ENCODE measurements around the gene TNS3.

Gene TNS3

GRCh38 chr7:47283497-47284131 is 298.3 kb downstream of the TNS3 start:
- POLR2A ChIA-PET = no interaction called here
- CTCF ChIA-PET = interaction anchor here (0.7 to 2.1 kb wide), 4 partner anchors 11 to 29 kb away, joined by 3 to 13 read pairs (median 7); no protein-coding TSS in a partner anchor

DNA sequence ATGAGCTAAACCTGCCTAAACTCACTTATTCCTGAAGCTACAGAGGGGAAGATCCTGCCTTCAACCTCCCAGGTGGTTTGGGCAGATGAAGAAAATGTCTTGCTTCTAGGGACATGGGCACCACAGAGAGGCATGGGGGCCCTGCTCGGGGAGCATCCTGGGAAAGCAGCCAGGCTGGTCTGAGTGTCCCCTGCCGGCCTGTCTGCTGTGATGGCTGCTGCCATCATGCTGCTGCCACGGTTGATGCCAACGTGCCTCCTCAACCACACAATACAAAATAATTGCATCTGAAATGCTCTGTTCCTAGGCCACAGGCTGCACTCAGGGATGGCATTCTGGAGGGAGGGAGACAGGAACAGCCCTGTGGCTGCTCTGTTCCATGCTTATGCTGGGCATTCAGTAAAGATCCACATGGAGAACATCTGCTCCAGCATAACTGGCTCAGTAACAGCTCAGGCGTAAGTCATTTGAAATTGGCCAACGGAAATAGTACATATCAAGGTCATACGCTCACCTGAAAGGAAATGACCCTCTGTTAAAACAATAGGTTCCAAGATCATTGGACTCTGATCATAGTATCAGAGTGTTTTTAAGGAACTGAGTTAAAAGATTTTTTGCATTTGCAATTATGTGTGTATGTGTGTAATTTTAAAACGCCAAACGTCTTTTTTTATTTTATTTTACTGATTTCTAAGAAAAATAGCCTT is 299.0 kb downstream of the TNS3 start:
- no peak for DNase-seq (ENCODE audit: extremely low spot score)
- POLR2A ChIA-PET = no interaction called here

More at GRCh38 chr7:47283497-47284131, 298.3 kb downstream of the TNS3 start:
- TF ChIP-seq CTCF (IDR thresholded peaks at IDR 0.05; ENCODE audit: control extremely low read depth, extremely low read depth, low read depth, missing control alignments) = no peak
- DNase-seq (ENCODE audit: extremely low spot score) = no peak

DNA sequence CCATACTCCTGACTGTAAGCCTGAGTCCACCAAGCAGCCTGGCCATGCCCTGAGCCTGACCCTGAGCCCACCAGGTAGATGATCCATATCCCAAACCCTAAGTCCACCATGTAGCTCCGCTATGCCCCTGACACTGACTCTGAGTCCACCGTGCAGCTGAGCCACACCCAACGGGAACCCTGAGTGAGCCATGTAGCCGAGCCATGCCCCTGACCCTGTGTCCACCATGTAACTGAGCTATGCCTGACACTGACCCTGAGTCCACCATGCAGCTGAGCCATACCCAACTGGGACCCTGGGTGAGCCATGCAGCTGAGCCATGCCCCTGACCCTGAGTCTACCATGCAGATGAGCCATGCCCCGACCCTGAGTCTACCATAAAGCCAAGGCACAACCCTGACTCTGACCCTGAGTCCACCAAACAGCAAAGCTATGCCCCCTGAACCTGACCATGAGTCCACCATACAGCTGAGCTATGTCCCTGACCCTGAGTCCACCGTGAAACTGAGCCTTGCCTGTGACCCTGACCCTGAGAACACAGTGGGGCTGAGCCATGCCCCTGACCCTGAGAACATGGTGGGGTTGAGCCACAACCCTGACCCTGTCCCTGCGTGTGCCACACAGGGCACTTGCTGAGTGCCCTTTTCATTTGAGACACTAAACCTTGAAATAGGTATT is 299.8 kb downstream of the TNS3 start:
- CTCF ChIA-PET = interaction anchor here (2.1 kb wide), 1 partner anchor 16 kb away, joined by 13 read pairs; no protein-coding TSS in a partner anchor
- TF ChIP-seq CTCF (IDR thresholded peaks at IDR 0.05; ENCODE audit: control extremely low read depth, extremely low read depth, low read depth, missing control alignments) = no peak
- POLR2A ChIA-PET = no interaction called here
- no peak for DNase-seq (ENCODE audit: extremely low spot score)

More for the DNA sequence above, 299.0 kb downstream of the TNS3 start:
- no peak for TF ChIP-seq CTCF (IDR thresholded peaks at IDR 0.05; ENCODE audit: control extremely low read depth, extremely low read depth, low read depth, missing control alignments)
- CTCF ChIA-PET = interaction anchor here (2.1 kb wide), 1 partner anchor 17 kb away, joined by 13 read pairs; no protein-coding TSS in a partner anchor

DNA sequence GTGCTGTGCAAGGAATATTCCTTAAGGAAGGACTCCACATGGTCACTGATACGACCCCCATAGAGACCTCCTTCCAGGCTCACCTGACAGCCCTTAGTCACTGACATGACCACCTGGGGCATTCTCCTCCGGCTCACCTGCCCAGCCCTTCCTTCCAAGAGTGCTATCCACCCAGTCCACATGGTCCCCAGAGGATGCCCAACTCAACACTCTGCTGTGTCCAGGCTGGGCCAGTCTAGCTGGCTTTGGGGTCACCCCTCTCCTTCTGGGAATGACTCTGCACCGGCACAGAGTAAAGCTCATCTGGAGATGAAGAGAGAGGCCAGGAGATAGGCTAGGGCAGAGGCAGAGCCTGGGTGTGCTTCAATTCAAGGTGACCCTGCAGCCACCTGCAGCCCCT is 300.8 kb downstream of the TNS3 start:
- DNase-seq (ENCODE audit: extremely low spot score) = no peak
- ChIA-PET CTCF (interaction anchor here (0.9 to 7.4 kb wide), 2 partner anchors 14 to 538 kb away, joined by 3 to 52 read pairs; no protein-coding TSS in a partner anchor), POLR2A (no interaction called here)
- TF ChIP-seq CTCF (IDR thresholded peaks at IDR 0.05; ENCODE audit: control extremely low read depth, extremely low read depth, low read depth, missing control alignments) = no peak

DNA sequence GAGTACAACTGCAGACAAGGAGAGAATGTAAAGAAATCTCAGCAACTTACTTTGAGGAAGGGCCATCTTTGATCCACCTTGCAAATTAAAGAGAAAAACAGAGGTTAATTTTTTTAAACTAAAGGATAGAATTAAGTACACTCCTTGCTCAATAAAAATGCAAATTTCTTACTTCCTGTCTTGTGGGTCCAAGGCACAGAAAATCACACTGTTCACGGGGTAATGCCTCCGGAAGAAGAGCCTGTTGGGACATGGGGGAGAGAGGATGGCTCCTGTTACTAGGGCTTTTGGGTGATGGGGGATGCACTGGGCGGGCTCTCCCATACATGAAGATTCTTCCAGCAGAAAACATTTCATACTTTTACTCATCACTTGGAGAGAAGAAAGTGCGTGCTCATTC is 301.8 kb downstream of the TNS3 start:
- DNase-seq (ENCODE audit: extremely low spot score) = no peak
- CTCF ChIA-PET = interaction anchor here (0.9 to 7.4 kb wide), 3 partner anchors 13 to 539 kb away, joined by 3 to 52 read pairs (median 4); no protein-coding TSS in a partner anchor
- TF ChIP-seq CTCF (IDR thresholded peaks at IDR 0.05; ENCODE audit: control extremely low read depth, extremely low read depth, low read depth, missing control alignments) = no peak
- POLR2A ChIA-PET = no interaction called here

GRCh38 chr7:47278043-47278442 is 303.9 kb downstream of the TNS3 start:
- CTCF ChIA-PET = interaction anchor here (0.8 to 7.4 kb wide), 3 partner anchors 11 to 62 kb away, joined by 3 to 52 read pairs (median 3); no protein-coding TSS in a partner anchor
- DNase-seq (ENCODE audit: extremely low spot score) = no peak
- TF ChIP-seq CTCF (IDR thresholded peaks at IDR 0.05; ENCODE audit: control extremely low read depth, extremely low read depth, low read depth, missing control alignments) = no peak
- POLR2A ChIA-PET = no interaction called here

All from GM10248 (cell line).